ENCODE data around the gene LIPC.

LIPC gene

DNA sequence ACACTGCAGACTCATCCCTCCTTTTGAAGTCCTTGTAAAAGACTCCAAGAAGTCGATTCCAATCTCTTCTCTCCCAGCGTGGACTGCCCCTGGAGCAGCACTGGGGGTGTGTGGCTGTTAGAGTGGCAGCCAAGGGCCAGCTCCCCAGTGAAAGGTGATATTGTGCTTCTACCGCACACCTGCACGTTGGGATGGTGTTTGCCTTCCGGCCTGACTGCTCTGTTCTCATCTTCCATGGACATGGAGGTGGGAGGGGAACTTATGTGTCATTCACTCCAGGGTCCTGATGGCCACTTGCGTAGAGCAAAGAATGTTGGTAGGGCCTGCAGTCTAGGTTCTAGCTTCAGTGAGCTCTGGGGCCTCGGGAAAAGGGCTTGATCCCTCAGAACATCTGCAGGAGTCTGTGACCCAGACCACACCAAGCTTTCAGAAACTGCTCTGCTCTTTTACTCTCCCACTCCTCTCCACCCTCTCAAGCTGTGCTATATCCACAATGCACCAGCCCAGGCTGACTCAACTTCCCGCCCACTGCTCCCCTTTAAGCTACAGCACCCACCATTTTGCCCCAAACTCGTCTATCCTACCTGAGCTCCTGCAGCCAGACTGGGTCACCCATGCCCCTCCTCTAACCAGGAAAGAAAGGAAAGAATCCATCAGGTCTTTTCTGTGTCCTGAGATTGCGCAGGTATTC, 31.3 kb downstream of the LIPC start:
- Histone ChIP-seq H2BK15ac (replicated peaks; ENCODE audit: low read depth) (no peak overlapping the region), H3K79me2 (ENCODE audit: control insufficient read depth, insufficient read depth, low read length) (no peaks in the 10 kb centered on the region), H3K18ac (ENCODE audit: low read length) (no peak overlapping the region), H3K23ac (ENCODE audit: low read length) (no peak overlapping the region), H3K56ac (ENCODE audit: low read length) (no peak overlapping the region), H3K4me1 (ENCODE audit: control insufficient read depth, low read depth, low read length) (no peaks in the 10 kb centered on the region), H3K4me2 (ENCODE audit: low read length) (no peak overlapping the region), H2AK5ac (ENCODE audit: low read length) (no peak overlapping the region), H2BK5ac (ENCODE audit: low read length) (no peak overlapping the region), H3K27ac (ENCODE audit: low read depth, low read length) (no peak overlapping the region), H3K9ac (ENCODE audit: low read length) (no peak overlapping the region), H3K79me1 (ENCODE audit: low read length) (no peaks in the 10 kb centered on the region), H3K4me3 (ENCODE audit: low read length) (no peak overlapping the region), H4K8ac (ENCODE audit: low read depth, low read length) (no peak overlapping the region), H3K4ac (ENCODE audit: low read depth, low read length) (no peak overlapping the region), H2BK120ac (ENCODE audit: low read depth, low read length) (no peak overlapping the region), H4K5ac (ENCODE audit: low read length) (no peak overlapping the region), H3K36me3 (ENCODE audit: control insufficient read depth, insufficient read depth, low read length) (no peaks in the 10 kb centered on the region), H3K27me3 (ENCODE audit: insufficient read depth, low read length, poor library complexity) (no peaks in the 10 kb centered on the region)
- WGBS (ENCODE audit: extremely low coverage, insufficient coverage, low lambda C conversion rate): no CpG with 5 or more reads among the region's 10 CpGs
- no peak for DNase-seq

DNA sequence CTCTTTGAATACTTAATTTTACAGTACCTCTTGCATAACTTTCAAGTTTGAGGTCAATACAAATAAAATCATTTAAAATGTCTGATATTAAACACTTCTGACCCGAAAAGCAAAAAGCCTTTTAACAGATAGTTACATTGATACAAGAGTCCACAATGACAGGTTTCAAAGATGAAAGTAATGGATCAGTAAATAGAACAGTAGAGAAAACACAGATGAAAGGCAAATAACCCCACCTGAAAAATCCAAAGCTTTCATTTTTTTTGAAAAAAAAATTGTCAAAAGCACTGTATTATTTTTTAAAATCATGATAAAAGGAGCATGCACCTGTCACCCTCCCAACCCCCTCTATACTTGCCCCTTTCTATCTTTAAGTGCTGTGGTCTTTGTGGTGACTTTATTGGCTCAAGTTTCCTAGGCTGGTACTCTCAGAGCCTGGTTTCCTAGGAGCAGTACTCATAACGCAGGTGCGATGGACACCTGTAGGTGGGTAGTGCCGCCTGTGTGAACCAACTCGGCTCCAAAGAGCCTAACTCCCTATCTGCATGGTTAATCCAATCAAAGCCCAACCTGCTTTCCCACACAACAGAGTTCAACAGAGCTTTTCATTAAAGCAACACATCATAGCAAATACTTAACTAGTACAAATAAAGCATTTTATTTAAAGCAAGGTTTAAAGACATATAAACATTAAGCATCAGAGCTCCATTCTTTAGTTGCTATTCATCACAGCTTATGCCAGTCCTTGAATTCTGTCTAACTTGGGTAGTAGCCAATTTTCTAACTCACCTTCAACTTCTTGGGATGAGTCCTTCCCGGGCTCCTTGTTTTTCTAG, 32.2 kb downstream of the LIPC start:
- no peak overlapping the region for H2BK120ac ChIP-seq (ENCODE audit: low read depth, low read length)
- H2BK5ac ChIP-seq (ENCODE audit: low read length): no peak overlapping the region
- no peak overlapping the region for H3K4me3 ChIP-seq (ENCODE audit: low read length)
- H3K9ac ChIP-seq (ENCODE audit: low read length): no peak overlapping the region
- H3K56ac ChIP-seq (ENCODE audit: low read length): no peak overlapping the region
- no peak overlapping the region for H3K23ac ChIP-seq (ENCODE audit: low read length)
- no peak overlapping the region for H3K27ac ChIP-seq (ENCODE audit: low read depth, low read length)
- no peak overlapping the region for H3K4ac ChIP-seq (ENCODE audit: low read depth, low read length)
- no peak overlapping the region for H3K18ac ChIP-seq (ENCODE audit: low read length)
- no peak overlapping the region for H3K4me2 ChIP-seq (ENCODE audit: low read length)
- H3K4me1 ChIP-seq (ENCODE audit: control insufficient read depth, low read depth, low read length): no peaks in the 10 kb centered on the region
- no peak overlapping the region for H2AK5ac ChIP-seq (ENCODE audit: low read length)
- no peaks in the 10 kb centered on the region for H3K79me1 ChIP-seq (ENCODE audit: low read length)
- no peak overlapping the region for H2BK15ac ChIP-seq (replicated peaks; ENCODE audit: low read depth)
- H3K27me3 ChIP-seq (ENCODE audit: insufficient read depth, low read length, poor library complexity): no peaks in the 10 kb centered on the region
- H3K36me3 ChIP-seq (ENCODE audit: control insufficient read depth, insufficient read depth, low read length): no peaks in the 10 kb centered on the region
- no peaks in the 10 kb centered on the region for H3K79me2 ChIP-seq (ENCODE audit: control insufficient read depth, insufficient read depth, low read length)
- no peak overlapping the region for H4K8ac ChIP-seq (ENCODE audit: low read depth, low read length)
- DNase-seq: no peak
- no CpG with 5 or more reads among the region's 6 CpGs for WGBS (ENCODE audit: extremely low coverage, insufficient coverage, low lambda C conversion rate)
- H4K5ac ChIP-seq (ENCODE audit: low read length): no peak overlapping the region

DNA sequence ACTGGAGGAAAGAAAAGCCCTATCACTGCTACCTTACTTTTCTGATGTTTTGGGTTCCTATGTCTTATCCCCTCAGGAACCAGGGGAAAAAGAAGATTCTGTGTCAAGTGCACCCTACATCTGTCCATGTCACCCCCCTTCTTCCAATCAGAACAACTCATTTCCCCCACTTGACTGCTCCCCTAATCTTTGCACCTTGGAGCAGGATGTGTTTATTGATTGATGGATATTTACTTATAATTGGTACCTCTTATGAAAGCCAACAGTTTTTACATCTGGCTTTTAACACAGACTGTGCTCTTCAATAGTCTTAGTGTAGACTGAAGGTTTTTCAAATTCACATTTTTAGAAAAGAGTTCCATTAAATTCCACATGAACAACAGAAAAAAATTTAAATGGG, 33.3 kb downstream of the LIPC start:
- H3K79me2 ChIP-seq (ENCODE audit: control insufficient read depth, insufficient read depth, low read length): no peaks in the 10 kb centered on the region
- no peak overlapping the region for H4K8ac ChIP-seq (ENCODE audit: low read depth, low read length)
- H2AK5ac ChIP-seq (ENCODE audit: low read length): no peak overlapping the region
- no peak overlapping the region for H3K56ac ChIP-seq (ENCODE audit: low read length)
- no peak for DNase-seq
- H3K4me2 ChIP-seq (ENCODE audit: low read length): no peak overlapping the region
- no peaks in the 10 kb centered on the region for H3K79me1 ChIP-seq (ENCODE audit: low read length)
- no peak overlapping the region for H3K23ac ChIP-seq (ENCODE audit: low read length)
- no peak overlapping the region for H3K9ac ChIP-seq (ENCODE audit: low read length)
- no peak overlapping the region for H2BK120ac ChIP-seq (ENCODE audit: low read depth, low read length)
- no peaks in the 10 kb centered on the region for H3K27me3 ChIP-seq (ENCODE audit: insufficient read depth, low read length, poor library complexity)
- H3K4me1 ChIP-seq (ENCODE audit: control insufficient read depth, low read depth, low read length): peaks cover 7% of the 10 kb centered on the region
- H3K4ac ChIP-seq (ENCODE audit: low read depth, low read length): no peak overlapping the region
- H4K5ac ChIP-seq (ENCODE audit: low read length): no peak overlapping the region
- no peaks in the 10 kb centered on the region for H3K36me3 ChIP-seq (ENCODE audit: control insufficient read depth, insufficient read depth, low read length)
- no peak overlapping the region for H3K18ac ChIP-seq (ENCODE audit: low read length)
- H3K27ac ChIP-seq (ENCODE audit: low read depth, low read length): no peak overlapping the region
- H2BK15ac ChIP-seq (replicated peaks; ENCODE audit: low read depth): peak overlapping the region; percentile 37
- no peak overlapping the region for H2BK5ac ChIP-seq (ENCODE audit: low read length)
- no peak overlapping the region for H3K4me3 ChIP-seq (ENCODE audit: low read length)

DNA sequence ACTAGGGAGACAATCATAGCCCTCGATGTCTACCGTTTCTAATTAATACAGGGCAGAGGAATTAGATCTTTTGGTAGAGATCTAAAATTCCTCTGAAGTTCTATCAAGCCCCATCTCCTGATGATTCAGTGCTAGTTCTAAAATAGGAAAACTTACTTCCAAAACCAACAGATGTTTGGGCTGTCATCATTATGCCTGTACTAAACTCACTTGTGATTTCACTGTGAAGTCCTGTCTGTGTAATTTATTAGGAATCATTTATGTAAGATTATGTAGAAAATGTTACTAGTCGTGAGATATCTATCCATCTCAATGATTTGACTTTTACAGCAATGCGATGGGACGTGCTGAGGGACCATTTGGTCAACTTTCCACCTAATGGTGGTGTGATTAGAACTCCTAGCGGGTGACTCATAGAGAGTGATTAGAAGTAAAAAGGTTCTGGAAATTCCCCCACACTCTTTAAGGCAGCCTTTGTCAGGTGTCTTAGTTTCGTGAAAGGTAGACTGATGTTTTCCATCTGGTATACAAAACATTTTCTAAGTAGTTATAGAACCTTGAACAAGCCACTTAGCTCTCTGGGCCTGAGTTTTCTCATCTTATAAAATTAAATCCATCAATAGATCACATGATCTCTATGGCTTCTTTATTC, 34.2 kb downstream of the LIPC start:
- WGBS (ENCODE audit: extremely low coverage, insufficient coverage, low lambda C conversion rate): no CpG with 5 or more reads among the region's 7 CpGs
- no peak overlapping the region for H3K27ac ChIP-seq (ENCODE audit: low read depth, low read length)

DNA sequence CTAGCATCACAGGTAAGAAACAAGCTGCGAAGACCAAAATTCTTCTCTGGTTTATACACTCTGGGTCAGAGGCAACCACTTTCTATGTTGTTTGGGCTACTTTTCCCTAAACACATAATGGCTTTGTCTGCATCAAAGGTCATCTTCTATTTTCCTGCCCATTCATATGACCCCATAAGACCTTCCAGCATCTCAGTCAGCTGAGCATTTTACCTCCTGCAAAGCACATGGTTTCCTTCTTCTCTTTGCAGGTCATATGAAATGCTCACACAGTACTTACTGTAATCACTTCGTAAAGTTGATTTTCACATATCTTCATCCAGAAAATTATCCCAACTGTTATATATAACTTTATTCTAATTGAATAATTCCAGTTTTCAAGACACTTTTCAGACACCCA, 34.8 kb downstream of the LIPC start:
- no peak overlapping the region for H2AK5ac ChIP-seq (ENCODE audit: low read length)
- no peak overlapping the region for H3K9ac ChIP-seq (ENCODE audit: low read length)
- no peak overlapping the region for H4K5ac ChIP-seq (ENCODE audit: low read length)
- H4K8ac ChIP-seq (ENCODE audit: low read depth, low read length): no peak overlapping the region
- H3K18ac ChIP-seq (ENCODE audit: low read length): no peak overlapping the region
- no peak overlapping the region for H3K4me2 ChIP-seq (ENCODE audit: low read length)
- no peaks in the 10 kb centered on the region for H3K79me2 ChIP-seq (ENCODE audit: control insufficient read depth, insufficient read depth, low read length)
- H3K27me3 ChIP-seq (ENCODE audit: insufficient read depth, low read length, poor library complexity): no peaks in the 10 kb centered on the region
- H2BK120ac ChIP-seq (ENCODE audit: low read depth, low read length): no peak overlapping the region
- no peak overlapping the region for H3K23ac ChIP-seq (ENCODE audit: low read length)
- H3K4me3 ChIP-seq (ENCODE audit: low read length): no peak overlapping the region
- WGBS (ENCODE audit: extremely low coverage, insufficient coverage, low lambda C conversion rate): no CpG with 5 or more reads among the region's 2 CpGs
- no peak overlapping the region for H3K27ac ChIP-seq (ENCODE audit: low read depth, low read length)
- peaks cover 7% of the 10 kb centered on the region for H3K4me1 ChIP-seq (ENCODE audit: control insufficient read depth, low read depth, low read length)
- no peak for DNase-seq
- no peak overlapping the region for H2BK5ac ChIP-seq (ENCODE audit: low read length)
- H3K4ac ChIP-seq (ENCODE audit: low read depth, low read length): no peak overlapping the region
- H3K79me1 ChIP-seq (ENCODE audit: low read length): no peaks in the 10 kb centered on the region
- no peaks in the 10 kb centered on the region for H3K36me3 ChIP-seq (ENCODE audit: control insufficient read depth, insufficient read depth, low read length)
- no peak overlapping the region for H2BK15ac ChIP-seq (replicated peaks; ENCODE audit: low read depth)
- no peak overlapping the region for H3K56ac ChIP-seq (ENCODE audit: low read length)

More for the DNA sequence above, 34.2 kb downstream of the LIPC start:
- H2BK15ac ChIP-seq (replicated peaks; ENCODE audit: low read depth): no peak overlapping the region
- H2BK5ac ChIP-seq (ENCODE audit: low read length): no peak overlapping the region
- H4K5ac ChIP-seq (ENCODE audit: low read length): no peak overlapping the region
- no peak for DNase-seq
- no peak overlapping the region for H3K4me3 ChIP-seq (ENCODE audit: low read length)
- no peaks in the 10 kb centered on the region for H3K79me2 ChIP-seq (ENCODE audit: control insufficient read depth, insufficient read depth, low read length)
- H2BK120ac ChIP-seq (ENCODE audit: low read depth, low read length): no peak overlapping the region
- H3K4ac ChIP-seq (ENCODE audit: low read depth, low read length): no peak overlapping the region
- no peak overlapping the region for H4K8ac ChIP-seq (ENCODE audit: low read depth, low read length)
- H3K23ac ChIP-seq (ENCODE audit: low read length): no peak overlapping the region
- H3K18ac ChIP-seq (ENCODE audit: low read length): no peak overlapping the region
- H2AK5ac ChIP-seq (ENCODE audit: low read length): no peak overlapping the region
- no peaks in the 10 kb centered on the region for H3K27me3 ChIP-seq (ENCODE audit: insufficient read depth, low read length, poor library complexity)
- H3K4me1 ChIP-seq (ENCODE audit: control insufficient read depth, low read depth, low read length): peaks cover 7% of the 10 kb centered on the region
- H3K36me3 ChIP-seq (ENCODE audit: control insufficient read depth, insufficient read depth, low read length): no peaks in the 10 kb centered on the region
- no peak overlapping the region for H3K9ac ChIP-seq (ENCODE audit: low read length)
- no peak overlapping the region for H3K56ac ChIP-seq (ENCODE audit: low read length)
- H3K79me1 ChIP-seq (ENCODE audit: low read length): no peaks in the 10 kb centered on the region
- no peak overlapping the region for H3K4me2 ChIP-seq (ENCODE audit: low read length)
